CD4-positive, alpha-beta T cell treated with Interleukin-15 for 4 hours (primary cell): ENCODE data around the gene NPIPA2.
"Not testable (repeated sequence)": the region's sequence is repeated elsewhere in the genome, so short reads cannot be mapped to it uniquely, and the experiment has no call there.

Experiments used
- DNase-seq: peaks from one replicate; pipeline ENCODE4 v3.0.0-alpha.2; 2020; ENCODE audit warnings: low spot score

NPIPA2 gene

DNA sequence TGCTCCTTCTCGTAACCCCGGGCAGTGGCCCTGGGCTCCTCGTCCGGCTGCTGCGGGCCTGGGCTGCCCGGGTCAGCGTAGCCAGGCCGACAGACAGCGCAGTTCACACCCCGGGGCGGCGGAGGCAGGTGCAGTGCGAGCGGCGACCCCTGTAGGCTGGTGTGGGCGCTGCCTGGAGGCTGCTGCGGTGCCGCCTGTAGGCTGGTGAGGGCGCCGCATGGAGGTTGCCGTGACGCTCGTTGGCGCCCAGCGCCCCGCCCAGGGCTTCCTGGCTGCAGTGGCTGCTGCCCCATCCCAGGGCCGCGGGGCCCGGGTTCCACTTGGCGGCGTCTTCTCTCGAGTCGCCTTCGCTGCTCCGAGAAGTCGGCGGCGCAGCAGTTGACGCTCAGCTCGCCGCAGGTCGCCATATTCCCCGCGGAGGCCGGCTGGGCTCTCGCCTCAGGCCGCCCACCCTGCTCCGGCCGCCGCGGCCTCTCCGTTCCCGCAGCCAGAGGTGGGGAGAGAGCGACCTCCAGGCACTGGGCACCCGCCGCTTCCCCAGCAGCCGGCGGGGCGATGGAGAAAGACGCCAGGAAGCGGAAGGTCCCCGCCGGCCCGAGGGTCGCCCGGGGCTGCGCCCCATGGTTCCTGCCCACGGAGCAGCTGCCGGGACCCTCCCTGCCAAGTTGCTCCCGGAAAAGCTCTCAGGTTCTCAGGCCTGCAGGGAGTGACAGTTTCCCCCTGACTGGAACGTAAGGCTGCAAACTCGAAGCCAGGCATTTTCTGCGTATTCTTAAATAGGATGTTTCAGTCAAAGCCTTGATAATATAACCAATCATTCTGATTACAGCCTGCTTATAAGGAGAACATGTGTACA is at the start of gene NPIPA2:
Gene NPIPA2 (plus strand): TSS at position 261 of the 856 bp plus-strand sequence. CDS start 5,533 bp downstream, outside the sequence.
- not testable (repeated sequence) for DNase-seq

- not testable (repeated sequence) for DNase-seq
Observed at GRCh38 chr16:14694129-14694528, 48.2 kb upstream of the NPIPA2 start, which contains the start of gene PLA2G10. Gene PLA2G10, minus strand, starts transcription at chr16:14694308. Its CDS starts 79 bp downstream, at chr16:14694229.

DNA sequence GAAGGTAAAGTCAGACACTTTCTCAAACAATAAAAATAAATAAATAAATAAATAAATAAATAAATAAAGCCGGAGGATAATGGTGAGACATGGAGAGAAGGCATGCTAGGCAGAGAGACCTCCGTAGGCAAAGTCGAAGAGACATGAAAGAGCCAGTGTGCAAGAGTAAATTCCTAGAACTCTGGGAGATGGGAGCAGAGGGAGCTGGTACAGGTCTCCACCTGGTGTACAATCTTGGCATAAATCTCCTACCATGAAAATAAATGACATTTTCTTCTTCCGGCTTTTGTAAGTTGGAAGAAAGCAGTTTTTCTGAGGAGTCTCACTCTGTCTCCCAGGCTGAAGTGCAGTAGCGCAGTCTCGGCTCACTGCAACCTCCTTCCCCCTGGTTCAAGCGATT is 40.5 kb upstream of the NPIPA2 start:
- DNase-seq: not testable (repeated sequence)

GRCh38 chr16:14702672-14703071 is 39.7 kb upstream of the NPIPA2 start:
- not testable (repeated sequence) for DNase-seq

DNA sequence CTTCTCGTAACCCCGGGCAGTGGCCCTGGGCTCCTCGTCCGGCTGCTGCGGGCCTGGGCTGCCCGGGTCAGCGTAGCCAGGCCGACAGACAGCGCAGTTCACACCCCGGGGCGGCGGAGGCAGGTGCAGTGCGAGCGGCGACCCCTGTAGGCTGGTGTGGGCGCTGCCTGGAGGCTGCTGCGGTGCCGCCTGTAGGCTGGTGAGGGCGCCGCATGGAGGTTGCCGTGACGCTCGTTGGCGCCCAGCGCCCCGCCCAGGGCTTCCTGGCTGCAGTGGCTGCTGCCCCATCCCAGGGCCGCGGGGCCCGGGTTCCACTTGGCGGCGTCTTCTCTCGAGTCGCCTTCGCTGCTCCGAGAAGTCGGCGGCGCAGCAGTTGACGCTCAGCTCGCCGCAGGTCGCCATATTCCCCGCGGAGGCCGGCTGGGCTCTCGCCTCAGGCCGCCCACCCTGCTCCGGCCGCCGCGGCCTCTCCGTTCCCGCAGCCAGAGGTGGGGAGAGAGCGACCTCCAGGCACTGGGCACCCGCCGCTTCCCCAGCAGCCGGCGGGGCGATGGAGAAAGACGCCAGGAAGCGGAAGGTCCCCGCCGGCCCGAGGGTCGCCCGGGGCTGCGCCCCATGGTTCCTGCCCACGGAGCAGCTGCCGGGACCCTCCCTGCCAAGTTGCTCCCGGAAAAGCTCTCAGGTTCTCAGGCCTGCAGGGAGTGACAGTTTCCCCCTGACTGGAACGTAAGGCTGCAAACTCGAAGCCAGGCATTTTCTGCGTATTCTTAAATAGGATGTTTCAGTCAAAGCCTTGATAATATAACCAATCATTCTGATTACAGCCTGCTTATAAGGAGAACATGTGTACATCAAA is 38.9 kb upstream of the NPIPA2 start, which contains the start of gene NPIPA3:
Gene NPIPA3 (plus strand): TSS at position 256 of the 856 bp plus-strand sequence. CDS start 5,533 bp downstream, outside the sequence.
- not testable (repeated sequence) for DNase-seq

GRCh38 chr16:14733233-14733632 is 9.1 kb upstream of the NPIPA2 start:
- DNase-seq: not testable (repeated sequence)

- not testable (repeated sequence) for DNase-seq
Observed at GRCh38 chr16:14740832-14741385, 1.4 kb upstream of the NPIPA2 start.

GRCh38 chr16:14741794-14742193 is 539 bp upstream of the NPIPA2 start:
- not testable (repeated sequence) for DNase-seq

DNA sequence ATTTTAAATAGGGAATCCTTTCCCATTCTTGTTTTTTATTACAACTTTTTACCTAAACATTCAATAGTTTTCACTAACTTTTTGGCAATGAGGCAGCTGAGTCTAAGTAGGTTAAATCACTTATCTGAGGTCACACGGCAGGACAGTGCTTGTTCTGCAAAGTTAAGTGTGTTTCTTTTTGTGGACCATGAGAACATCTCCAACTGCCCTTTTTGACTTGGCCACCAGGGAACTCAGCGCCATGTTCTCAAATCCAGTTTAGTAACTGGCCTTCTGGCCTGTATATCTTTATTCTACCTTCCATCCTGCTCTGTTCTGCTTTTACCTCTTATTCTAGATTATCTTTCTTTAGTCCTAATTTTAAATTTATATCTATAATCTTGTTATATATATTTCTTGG is 31.3 kb downstream of the NPIPA2 start:
- DNase-seq: not testable (repeated sequence)

DNA sequence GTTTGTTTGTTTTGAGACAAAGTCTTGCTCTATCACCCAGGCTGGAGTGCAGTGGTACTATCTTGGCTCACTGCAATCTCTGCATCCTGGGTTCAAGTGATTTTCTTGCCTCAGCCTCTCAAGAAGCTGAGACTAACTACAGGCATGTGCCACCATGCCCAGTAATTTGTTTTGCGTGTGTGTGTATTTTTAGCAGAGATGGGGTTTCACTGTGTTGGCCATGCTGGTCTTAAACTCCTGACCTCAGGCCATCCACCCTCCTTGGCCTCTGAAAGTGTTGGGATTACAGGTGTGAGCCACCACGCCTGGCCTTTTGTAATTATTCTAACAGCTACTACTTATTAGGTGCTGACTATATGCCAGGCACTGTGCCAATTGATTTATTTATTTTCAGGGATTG is 33.3 kb downstream of the NPIPA2 start:
- DNase-seq: not testable (repeated sequence)

GRCh38 chr16:14776763-14777162 is 34.4 kb downstream of the NPIPA2 start:
- DNase-seq: not testable (repeated sequence)

GRCh38 chr16:14779368-14779877 is 37.1 kb downstream of the NPIPA2 start:
- not testable (repeated sequence) for DNase-seq

DNA sequence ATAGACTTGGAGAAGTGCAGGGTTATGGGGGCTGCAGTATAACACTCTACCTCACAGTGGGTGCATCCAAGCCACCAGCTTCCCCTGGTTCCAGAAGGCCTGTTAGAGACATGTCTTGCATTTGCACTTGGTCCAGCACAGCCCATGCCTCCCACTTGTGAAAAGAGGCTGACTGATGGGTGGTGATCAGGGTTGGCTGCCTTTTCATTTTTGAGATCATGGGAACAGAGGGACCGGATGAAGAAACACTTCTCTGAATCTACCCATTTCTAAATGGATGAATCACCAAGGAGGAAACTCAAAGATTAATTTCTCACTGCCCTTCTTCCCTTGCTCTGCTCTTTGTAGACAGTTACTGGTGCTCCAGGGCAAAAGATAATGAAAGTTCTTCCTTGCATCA is 43.8 kb downstream of the NPIPA2 start:
- DNase-seq: not testable (repeated sequence)

GRCh38 chr16:14789577-14789976 is 47.2 kb downstream of the NPIPA2 start:
- not testable (repeated sequence) for DNase-seq

GRCh38 chr16:14790320-14790956 is 48.1 kb downstream of the NPIPA2 start:
- not testable (repeated sequence) for DNase-seq

DNA sequence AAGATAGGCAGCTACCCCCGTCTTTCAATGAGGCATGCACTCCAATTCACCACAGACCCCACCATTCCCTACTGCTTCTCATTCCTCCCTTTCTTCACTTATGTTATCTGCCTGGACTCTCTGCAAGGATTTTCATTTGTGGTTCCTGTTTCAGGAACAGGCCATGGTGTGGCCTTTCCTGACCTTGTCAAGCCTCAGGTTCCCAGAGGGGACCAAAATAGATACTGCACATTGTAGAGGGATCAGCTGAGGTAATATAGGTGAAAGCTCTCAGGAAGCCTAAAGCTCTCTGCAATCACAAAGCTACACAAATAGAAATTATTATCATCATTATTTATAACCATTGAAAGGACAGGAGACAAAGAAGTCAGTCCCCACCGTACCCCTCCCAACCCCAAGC is 50.6 kb downstream of the NPIPA2 start:
- not testable (repeated sequence) for DNase-seq

GRCh38 chr16:14797558-14797957 is 55.2 kb downstream of the NPIPA2 start:
- not testable (repeated sequence) for DNase-seq

GRCh38 chr16:14803577-14803976 is 61.2 kb downstream of the NPIPA2 start:
- DNase-seq: not testable (repeated sequence)

GRCh38 chr16:14807184-14807678 is 64.9 kb downstream of the NPIPA2 start:
- not testable (repeated sequence) for DNase-seq

DNA sequence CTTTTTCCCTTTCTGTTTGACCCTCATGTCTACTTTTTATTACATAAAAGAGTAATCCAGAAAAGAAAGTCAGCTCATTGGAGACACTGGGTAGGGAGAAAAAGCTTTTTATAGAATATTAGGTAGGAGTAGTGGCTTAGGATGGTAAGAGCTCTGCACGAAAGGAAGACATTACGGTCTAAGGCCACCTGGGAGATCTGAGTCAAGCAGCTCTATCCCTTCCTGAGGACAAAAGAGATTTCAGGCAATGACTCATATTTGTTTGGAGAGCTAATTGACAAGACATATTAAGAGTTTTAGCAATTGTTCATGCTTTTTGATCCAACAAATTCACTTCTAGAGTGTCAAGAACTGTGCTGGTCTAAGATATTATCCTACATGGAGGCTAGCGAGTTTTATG is 71.6 kb downstream of the NPIPA2 start:
- DNase-seq: not testable (repeated sequence)
